ENCODE results near the gene RCBTB2. TPM values are rescaled to one million over a fixed set of nuclear protein-coding genes. Genes with fewer than 3 reads are reported as not detected.

RCBTB2 gene
- total RNA-seq, 2 experiments from 2014 or later, result 6.1 to 6.5 TPM

DNA sequence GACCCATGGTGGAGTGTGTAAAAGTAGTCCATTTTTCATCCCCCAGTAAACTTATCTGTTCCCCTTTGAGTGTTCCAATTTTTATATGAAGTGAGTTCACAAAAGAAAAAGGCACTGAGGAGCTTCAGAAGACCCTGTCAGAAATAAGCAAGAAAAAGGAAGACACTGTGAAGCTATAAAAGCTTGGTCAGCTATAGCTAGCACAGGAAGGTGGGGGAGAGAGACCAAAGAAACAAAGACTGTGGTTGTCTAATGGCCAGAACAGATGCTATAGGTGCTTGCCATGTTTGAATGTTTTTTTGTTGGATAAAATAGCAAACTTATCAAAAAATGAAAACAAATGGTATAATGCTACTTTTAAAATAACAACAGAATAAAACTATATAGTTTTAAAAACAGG is 46.5 kb downstream of the RCBTB2 start:
- POLR2A ChIA-PET, result interaction anchor here (0.6 to 1.2 kb wide), 5 partner anchors 8 to 183 kb away, joined by 3 to 8 read pairs (median 3); partner anchors contain the start of genes RB1 and RCBTB2
- Mint-ChIP-seq H3K4me1 (ENCODE audit: low read depth) (peaks cover 31% of the 10 kb centered on the region), H3K4me3 (no peak overlapping the region), H3K27me3 (no peaks in the 10 kb centered on the region), H3K36me3 (ENCODE audit: low read depth) (peaks cover 40% of the 10 kb centered on the region), H3K27ac (peak overlapping the region; percentile 46), H3K9me3 (no peaks in the 10 kb centered on the region)
- CTCF ChIA-PET, result interaction anchor here (0.7 kb wide), 1 partner anchor 74 kb away, joined by 3 read pairs; no protein-coding TSS in a partner anchor
- peaks cover 24% of the 10 kb centered on the region for H3K4me1 ChIP-seq (ENCODE audit: insufficient read depth, low read length)
- no peak overlapping the region for H3K27ac ChIP-seq (ENCODE audit: low read depth in 1 of 2, low read length in 2 of 2)
- DNase-seq (no peak), ATAC-seq (ENCODE audit: poor library complexity) (no peak)
- peaks cover 11% of the 10 kb centered on the region for H3K36me3 ChIP-seq (ENCODE audit: insufficient read depth, low read length)
- intact Hi-C loops (cut with DNase I, micrococcal nuclease), result no loop called here
- no peak overlapping the region for H3K4me3 ChIP-seq (ENCODE audit: low read length)
- H3K9me3 ChIP-seq (ENCODE audit: control insufficient read depth in 1 of 2, insufficient read depth in 1 of 2, low read length in 2 of 2), result no peaks in the 10 kb centered on the region
- TF ChIP-seq, protein P1, sequence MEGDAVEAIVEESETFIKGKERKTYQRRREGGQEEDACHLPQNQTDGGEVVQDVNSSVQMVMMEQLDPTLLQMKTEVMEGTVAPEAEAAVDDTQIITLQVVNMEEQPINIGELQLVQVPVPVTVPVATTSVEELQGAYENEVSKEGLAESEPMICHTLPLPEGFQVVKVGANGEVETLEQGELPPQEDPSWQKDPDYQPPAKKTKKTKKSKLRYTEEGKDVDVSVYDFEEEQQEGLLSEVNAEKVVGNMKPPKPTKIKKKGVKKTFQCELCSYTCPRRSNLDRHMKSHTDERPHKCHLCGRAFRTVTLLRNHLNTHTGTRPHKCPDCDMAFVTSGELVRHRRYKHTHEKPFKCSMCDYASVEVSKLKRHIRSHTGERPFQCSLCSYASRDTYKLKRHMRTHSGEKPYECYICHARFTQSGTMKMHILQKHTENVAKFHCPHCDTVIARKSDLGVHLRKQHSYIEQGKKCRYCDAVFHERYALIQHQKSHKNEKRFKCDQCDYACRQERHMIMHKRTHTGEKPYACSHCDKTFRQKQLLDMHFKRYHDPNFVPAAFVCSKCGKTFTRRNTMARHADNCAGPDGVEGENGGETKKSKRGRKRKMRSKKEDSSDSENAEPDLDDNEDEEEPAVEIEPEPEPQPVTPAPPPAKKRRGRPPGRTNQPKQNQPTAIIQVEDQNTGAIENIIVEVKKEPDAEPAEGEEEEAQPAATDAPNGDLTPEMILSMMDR (IDR thresholded peaks at IDR 0.05), result no peak
- H3K27me3 ChIP-seq (ENCODE audit: control insufficient read depth in 1 of 2, insufficient read depth in 2 of 2, low read length in 2 of 2), result no peaks in the 10 kb centered on the region

DNA sequence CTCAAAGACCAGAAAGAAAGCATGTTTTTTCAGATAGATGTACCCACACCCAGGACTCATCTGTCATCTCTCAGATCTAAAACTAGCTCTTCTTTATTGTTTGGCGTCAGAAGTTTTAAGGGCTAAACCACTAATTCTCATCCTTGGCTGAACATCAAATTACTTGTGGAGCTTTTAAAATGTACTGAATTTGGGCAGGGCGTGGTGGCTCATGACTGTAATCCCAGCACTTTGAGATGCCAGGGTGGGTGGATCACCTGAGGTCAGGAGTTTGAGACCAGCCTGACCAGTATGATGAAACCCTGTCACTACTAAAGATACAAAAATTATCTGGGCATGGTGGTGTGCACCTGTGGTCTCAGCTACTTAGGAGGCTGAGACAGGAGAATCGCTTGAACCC is 47.4 kb downstream of the RCBTB2 start:
- Mint-ChIP-seq H3K27ac (no peak overlapping the region), H3K4me1 (ENCODE audit: low read depth) (peaks cover 31% of the 10 kb centered on the region), H3K9me3 (no peaks in the 10 kb centered on the region), H3K27me3 (no peaks in the 10 kb centered on the region), H3K4me3 (no peak overlapping the region), H3K36me3 (ENCODE audit: low read depth) (peaks cover 47% of the 10 kb centered on the region)
- POLR2A ChIA-PET, result interaction anchor here (0.6 to 1.4 kb wide), 5 partner anchors 20 to 624 kb away, joined by 3 to 9 read pairs (median 3); partner anchors contain the start of genes RB1 and RCBTB2
- H3K27me3 ChIP-seq (ENCODE audit: control insufficient read depth in 1 of 2, insufficient read depth in 2 of 2, low read length in 2 of 2), result no peaks in the 10 kb centered on the region
- H3K4me1 ChIP-seq (ENCODE audit: insufficient read depth, low read length), result peaks cover 19% of the 10 kb centered on the region
- DNase-seq, result no peak
- ATAC-seq (ENCODE audit: poor library complexity), result no peak
- intact Hi-C loops (cut with DNase I, micrococcal nuclease), result no loop called here
- CTCF ChIA-PET, result interaction anchor here (0.6 to 0.7 kb wide), 2 partner anchors 75 to 177 kb away, joined by 3 read pairs; no protein-coding TSS in a partner anchor
- H3K9me3 ChIP-seq (ENCODE audit: control insufficient read depth in 1 of 2, insufficient read depth in 1 of 2, low read length in 2 of 2), result no peaks in the 10 kb centered on the region
- no peak overlapping the region for H3K27ac ChIP-seq (ENCODE audit: low read depth in 1 of 2, low read length in 2 of 2)
- H3K4me3 ChIP-seq (ENCODE audit: low read length), result no peak overlapping the region
- TF ChIP-seq, protein P1 (IDR thresholded peaks at IDR 0.05), result no peak
- H3K36me3 ChIP-seq (ENCODE audit: insufficient read depth, low read length), result peaks cover 11% of the 10 kb centered on the region

DNA sequence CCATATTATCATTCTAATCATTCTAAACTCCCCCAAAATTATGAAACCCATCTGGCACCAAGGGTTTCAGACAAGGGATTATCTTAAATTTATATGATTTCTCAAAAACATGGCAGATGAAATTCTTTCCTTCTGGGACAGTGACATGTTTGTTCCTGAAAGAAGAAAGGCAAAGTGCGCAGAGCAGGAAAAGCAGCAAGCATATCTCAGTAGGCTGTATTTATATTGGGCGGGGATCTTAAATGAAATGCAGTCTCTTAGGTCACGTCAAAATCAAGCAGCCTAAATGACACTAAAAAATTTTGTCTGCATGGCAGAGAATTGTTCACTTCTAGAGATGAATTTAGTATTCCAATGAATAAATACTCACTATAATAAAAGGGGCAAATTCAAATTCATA is 49.3 kb downstream of the RCBTB2 start:
- Mint-ChIP-seq H3K4me1 (ENCODE audit: low read depth) (peaks cover 31% of the 10 kb centered on the region), H3K27ac (no peak overlapping the region), H3K9me3 (no peaks in the 10 kb centered on the region), H3K27me3 (no peaks in the 10 kb centered on the region), H3K36me3 (ENCODE audit: low read depth) (peaks cover 54% of the 10 kb centered on the region), H3K4me3 (no peak overlapping the region)
- no peaks in the 10 kb centered on the region for H3K27me3 ChIP-seq (ENCODE audit: control insufficient read depth in 1 of 2, insufficient read depth in 2 of 2, low read length in 2 of 2)
- DNase-seq, result no peak
- ChIA-PET CTCF (no interaction called here), POLR2A (interaction anchor here (0.9 to 1.6 kb wide), 3 partner anchors 9 to 96 kb away, joined by 3 to 7 read pairs (median 5); no protein-coding TSS in a partner anchor)
- peaks cover 13% of the 10 kb centered on the region for H3K36me3 ChIP-seq (ENCODE audit: insufficient read depth, low read length)
- intact Hi-C loops (cut with DNase I, micrococcal nuclease), result no loop called here
- TF ChIP-seq, protein P1 (IDR thresholded peaks at IDR 0.05), result no peak
- no peak overlapping the region for H3K27ac ChIP-seq (ENCODE audit: low read depth in 1 of 2, low read length in 2 of 2)
- H3K4me1 ChIP-seq (ENCODE audit: insufficient read depth, low read length), result peaks cover 12% of the 10 kb centered on the region
- H3K9me3 ChIP-seq (ENCODE audit: control insufficient read depth in 1 of 2, insufficient read depth in 1 of 2, low read length in 2 of 2), result no peaks in the 10 kb centered on the region
- ATAC-seq (ENCODE audit: poor library complexity), result no peak
- no peak overlapping the region for H3K4me3 ChIP-seq (ENCODE audit: low read length)
